Stimulated activated effector memory CD8-positive, alpha-beta T cell treated with anti-CD3 and anti-CD28 coated beads, Interleukin-12 subunit alpha, Interleukin-12 subunit beta, amount 100 ng/mL, for 72 hours (primary cell): Measurements from ENCODE around the gene ZNF670.
"Not testable (repeated sequence)": the region's sequence is repeated elsewhere in the genome, so short reads cannot be mapped to it uniquely, and the experiment has no call there.

Experiments
- ATAC-seq: fragments of 150-1000 bp; cut with Tn5 transposase; 2 replicates; pipeline ENCODE4 v1.10.0; 2021
- DNase-seq, 2 donors: peaks; one replicate each; pipeline ENCODE4 v3.0.0; 2021 to 2022; ENCODE audit warnings: low spot score in 2 of 2
- H3K27ac Mint-ChIP-seq: one replicate; pipeline ENCODE4 v1.8.0; 2022; ENCODE audit warnings: mild to moderate bottlenecking, mixed read lengths
- H3K36me3 Mint-ChIP-seq: one replicate; pipeline ENCODE4 v1.8.0; 2022; ENCODE audit warnings: mild to moderate bottlenecking, mixed read lengths
- H3K4me1 Mint-ChIP-seq: one replicate; pipeline ENCODE4 v1.8.0; 2022; ENCODE audit warnings: mixed read lengths
- H3K4me3 Mint-ChIP-seq: one replicate; pipeline ENCODE4 v1.8.0; 2022; ENCODE audit warnings: mild to moderate bottlenecking, mixed read lengths
- H3K9me3 Mint-ChIP-seq: one replicate; pipeline ENCODE4 v1.8.0; 2022; ENCODE audit warnings: mixed read lengths

Gene ZNF670

DNA sequence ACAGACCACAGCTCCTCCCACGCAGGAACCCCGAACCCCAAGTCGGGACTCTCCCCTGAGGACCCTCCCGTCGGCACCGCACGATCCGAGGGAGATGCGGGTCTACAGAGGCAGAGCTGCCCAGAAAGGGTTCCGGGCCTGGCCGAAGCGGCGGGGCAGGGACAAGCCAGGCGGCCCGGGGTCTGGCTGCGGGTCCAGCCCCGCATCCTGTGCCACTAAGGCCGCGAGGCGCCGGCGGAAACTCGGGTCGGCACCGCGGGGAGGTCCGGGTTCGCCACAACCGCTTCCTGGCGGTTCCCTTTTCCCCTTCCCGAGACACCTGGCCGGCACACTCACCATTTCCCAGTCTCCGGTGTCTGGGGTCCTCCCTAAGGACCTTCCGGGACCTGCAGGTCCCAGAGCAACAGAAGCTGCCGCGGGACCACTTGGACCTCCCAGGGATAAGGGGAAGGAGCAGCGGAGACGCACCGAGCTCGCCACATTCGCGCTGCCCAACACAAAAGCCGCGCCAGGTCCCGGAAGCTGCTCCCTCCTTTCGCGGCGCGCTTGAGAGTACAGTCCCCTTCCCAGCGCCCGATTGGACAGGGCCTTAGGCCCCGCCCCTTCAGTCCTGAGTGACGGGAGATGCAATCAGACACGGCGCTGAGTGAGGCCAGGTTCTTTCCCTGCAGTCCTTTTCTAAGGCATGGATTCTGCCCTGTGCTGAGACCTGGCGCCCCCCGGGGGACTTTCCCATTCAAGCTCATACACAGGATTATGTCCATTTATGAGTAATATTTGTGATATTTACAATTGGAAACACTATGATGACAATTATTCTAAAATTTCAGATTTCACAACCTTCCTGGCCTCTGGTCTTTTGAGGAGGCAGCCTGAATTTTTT, at the start of gene ZNF670:
Gene ZNF670 (minus strand): TSS at position 554 of the 883 bp plus-strand sequence. CDS start 215 bp downstream, at position 339.
- ATAC-seq (peak; percentile 99), DNase-seq (peak; percentile 75 to 90)
- Mint-ChIP-seq H3K4me1 (peaks cover 39% of the 10 kb centered on the region), H3K27ac (peak within 1 kb of the TSS; percentile 91), H3K9me3 (no peaks in the 10 kb centered on the region), H3K36me3 (no peaks in the 10 kb centered on the region), H3K4me3 (peak within 1 kb of the TSS; percentile 90)

DNA sequence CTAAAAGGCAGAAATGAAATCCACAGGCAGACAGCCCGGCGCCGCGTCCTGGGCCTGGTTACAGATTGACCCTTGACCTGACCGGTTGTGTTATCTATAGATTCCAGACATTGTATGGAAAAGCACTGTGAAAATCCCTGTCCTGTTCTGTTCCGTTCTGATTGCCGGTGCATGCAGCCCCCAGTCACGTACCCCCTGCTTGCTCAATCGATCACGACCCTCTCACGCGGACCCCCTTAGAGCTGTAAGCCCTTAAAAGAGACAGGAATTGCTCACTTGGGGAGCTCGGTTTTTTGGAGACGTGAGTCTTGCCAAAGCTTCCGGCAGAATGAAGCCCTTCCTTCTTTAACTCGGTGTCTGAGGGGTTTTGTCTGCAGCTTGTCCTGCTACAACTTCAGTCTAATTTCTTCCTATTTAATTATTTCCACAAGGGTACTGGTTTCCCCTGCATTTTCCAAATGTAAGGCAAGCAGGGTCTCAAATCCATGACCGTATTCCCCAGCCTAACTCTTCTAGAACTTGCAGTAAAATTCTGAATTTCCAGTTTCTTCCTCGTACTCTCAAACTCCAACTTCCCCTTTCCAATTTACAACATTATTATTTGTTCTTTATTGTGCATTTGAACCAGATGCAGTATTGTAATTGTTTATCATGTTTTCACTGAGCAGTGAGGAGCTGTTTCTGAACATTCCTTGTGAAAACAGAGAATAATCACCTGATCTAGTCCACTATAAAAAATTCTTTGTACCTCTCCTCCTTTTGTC, 49.1 kb upstream of the ZNF670 start:
- DNase-seq, H3K36me3 Mint-ChIP-seq, H3K27ac Mint-ChIP-seq, ATAC-seq, H3K9me3 Mint-ChIP-seq, H3K4me1 Mint-ChIP-seq: not testable (repeated sequence)
- H3K4me3 Mint-ChIP-seq: peak overlapping the region; percentile 70

DNA sequence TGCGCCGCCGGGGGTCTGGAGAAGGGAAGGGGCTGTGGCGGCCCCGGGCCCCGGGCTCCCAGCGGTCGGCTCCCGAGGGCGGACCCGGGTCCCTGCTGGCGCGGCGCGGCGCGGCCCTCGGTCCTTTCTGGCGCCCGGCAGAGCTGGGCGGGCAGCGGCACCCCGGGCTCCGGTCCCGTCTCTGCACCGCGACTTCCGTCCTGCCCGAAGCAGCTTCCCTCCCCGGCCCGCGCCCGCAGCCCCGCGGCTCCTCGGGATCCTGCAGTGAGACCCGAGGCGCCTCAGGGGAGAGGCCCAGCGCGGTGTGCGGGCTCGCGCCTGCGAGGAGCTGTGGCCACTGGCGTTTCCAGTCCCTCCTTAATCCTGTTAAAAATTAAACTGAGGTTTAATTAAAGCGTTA, 48.0 kb upstream of the ZNF670 start:
- not testable (repeated sequence) for DNase-seq, H3K36me3 Mint-ChIP-seq, H3K4me1 Mint-ChIP-seq, H3K4me3 Mint-ChIP-seq, H3K27ac Mint-ChIP-seq, H3K9me3 Mint-ChIP-seq
- ATAC-seq: peak; percentile 80

DNA sequence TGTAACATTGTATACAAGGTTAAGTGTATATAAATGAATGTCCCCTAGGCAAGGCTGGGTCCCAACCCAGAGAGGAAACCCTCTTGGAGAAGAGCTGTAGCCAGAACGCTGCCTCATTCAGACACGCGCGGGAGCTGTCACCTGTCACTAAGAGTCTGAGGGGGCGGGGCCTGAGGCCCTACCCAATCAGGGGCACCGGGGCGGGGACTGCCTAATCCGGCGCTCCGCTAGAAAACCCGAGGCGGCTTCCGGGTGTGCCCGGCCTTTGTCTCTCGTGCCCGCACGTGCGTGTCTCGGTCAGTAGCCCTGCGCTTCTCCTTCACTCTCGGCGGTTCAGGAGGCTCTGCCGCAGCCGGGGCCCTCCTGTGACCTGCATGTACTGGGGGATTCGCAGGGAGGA, 47.6 kb upstream of the ZNF670 start:
- not testable (repeated sequence) for H3K27ac Mint-ChIP-seq, H3K9me3 Mint-ChIP-seq, H3K36me3 Mint-ChIP-seq, H3K4me1 Mint-ChIP-seq, DNase-seq, H3K4me3 Mint-ChIP-seq
- peak; percentile 100 for ATAC-seq

DNA sequence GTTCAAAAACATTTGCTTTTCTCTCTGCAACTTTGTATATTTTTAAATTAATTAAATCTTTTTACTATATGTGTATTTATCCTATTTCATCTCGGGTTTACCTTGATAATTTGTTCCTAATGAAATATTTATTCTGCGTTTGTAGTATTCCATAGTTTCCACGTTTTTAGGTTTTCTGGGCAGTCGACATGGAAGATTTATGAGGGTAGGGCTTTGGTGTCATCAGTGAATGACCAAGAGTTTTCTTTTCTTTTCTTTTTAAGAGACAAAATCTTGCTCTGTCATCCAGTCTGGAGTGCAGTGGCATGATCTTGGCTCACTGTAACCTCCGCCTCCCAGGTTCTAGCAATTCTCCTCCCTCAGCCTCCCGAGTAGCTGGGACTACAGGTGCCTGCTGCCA, 42.8 kb upstream of the ZNF670 start:
- DNase-seq (no peak), ATAC-seq (no peak)
- H3K4me3 Mint-ChIP-seq: no peak overlapping the region
- H3K9me3 Mint-ChIP-seq: peaks cover 2% of the 10 kb centered on the region
- no peaks in the 10 kb centered on the region for H3K4me1 Mint-ChIP-seq
- H3K27ac Mint-ChIP-seq: no peak overlapping the region
- H3K36me3 Mint-ChIP-seq: no peaks in the 10 kb centered on the region

DNA sequence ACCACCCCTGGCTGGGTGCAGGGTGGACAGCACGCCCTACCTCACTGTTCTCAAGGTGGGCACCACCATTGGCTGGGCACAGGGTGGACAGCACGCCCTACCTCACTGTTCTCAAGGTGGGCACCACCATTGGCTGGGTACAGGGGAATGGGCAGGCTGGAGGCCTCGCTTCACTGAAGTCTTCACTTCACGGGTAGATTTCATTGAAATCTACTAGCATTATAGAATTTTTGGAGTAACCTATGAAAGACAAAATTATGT, 41.7 kb upstream of the ZNF670 start:
- H3K27ac Mint-ChIP-seq, H3K4me1 Mint-ChIP-seq, DNase-seq, H3K36me3 Mint-ChIP-seq, H3K9me3 Mint-ChIP-seq, H3K4me3 Mint-ChIP-seq, ATAC-seq: not testable (repeated sequence)

DNA sequence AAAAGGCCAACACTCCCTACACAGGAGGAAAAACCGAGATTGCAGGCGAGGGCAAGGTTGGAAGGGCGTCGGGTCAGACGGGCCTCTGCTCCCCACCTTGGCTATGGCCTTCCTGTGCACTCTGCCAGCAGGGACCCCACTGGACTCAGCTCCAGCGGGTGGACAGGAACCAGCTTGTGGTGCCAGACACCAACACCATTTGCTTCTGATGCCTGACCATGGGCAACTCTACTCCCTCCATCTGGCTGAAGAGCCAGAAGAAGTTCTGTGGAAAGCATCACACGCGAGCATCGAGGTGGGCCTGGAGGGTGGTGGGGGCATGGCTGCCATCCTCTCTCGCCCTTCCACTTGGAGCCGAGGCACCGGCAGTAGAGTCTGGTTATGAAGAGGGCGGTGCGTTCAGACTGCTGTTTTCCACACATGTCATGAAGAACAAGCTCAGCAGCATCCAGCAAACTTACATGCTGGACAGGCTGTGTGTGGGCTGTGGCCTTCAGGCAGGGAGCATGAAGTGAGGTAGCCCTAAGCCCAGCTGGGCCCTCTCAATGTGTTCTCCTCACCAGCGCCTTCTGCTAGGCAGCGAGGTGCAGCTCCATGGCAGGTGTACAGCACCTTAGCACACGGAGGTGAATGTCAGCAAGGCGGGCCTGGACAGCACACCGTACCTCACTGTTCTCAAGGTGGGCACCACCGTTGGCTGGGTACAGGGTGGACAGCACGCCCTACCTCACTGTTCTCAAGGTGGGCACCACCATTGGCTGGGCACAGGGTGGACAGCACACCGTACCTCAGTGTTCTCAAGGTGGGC, 41.2 kb upstream of the ZNF670 start:
- no peak overlapping the region for H3K4me3 Mint-ChIP-seq
- peaks cover 3% of the 10 kb centered on the region for H3K36me3 Mint-ChIP-seq
- no peak for DNase-seq
- H3K9me3 Mint-ChIP-seq: peaks cover 2% of the 10 kb centered on the region
- H3K4me1 Mint-ChIP-seq: peaks cover 5% of the 10 kb centered on the region
- peak; percentile 45 for ATAC-seq
- H3K27ac Mint-ChIP-seq: no peak overlapping the region

DNA sequence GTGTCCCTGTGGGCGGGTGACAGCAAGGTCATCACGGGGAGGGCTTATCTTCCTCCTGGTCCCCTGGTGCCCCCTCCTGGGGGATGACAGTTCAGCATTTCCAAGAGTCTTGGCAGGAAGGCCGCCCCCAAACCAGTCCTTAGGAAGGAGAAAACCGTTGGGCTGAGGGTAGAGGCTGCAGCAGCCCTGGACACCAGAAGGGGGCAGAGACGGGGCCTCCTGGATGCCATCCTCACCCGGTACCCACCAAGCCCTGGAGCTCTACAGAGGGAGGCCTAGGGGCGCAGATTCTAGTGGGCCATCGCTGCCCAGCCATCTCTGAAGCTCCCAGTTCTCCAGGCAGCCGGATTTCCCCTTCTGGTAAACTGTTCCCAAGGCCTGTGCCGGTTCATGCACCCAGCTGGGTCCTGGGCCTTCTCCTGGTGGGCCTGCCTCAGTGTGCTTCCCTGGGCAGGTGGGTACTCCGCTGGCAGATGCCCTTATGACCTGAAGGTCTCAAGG, 40.4 kb upstream of the ZNF670 start:
- ATAC-seq (peak; percentile 58), DNase-seq (peak in 1 of 2 donors; percentile 54)
- no peak overlapping the region for H3K4me3 Mint-ChIP-seq
- H3K4me1 Mint-ChIP-seq: peaks cover 6% of the 10 kb centered on the region
- no peak overlapping the region for H3K27ac Mint-ChIP-seq
- peaks cover 5% of the 10 kb centered on the region for H3K36me3 Mint-ChIP-seq
- peaks cover 2% of the 10 kb centered on the region for H3K9me3 Mint-ChIP-seq

DNA sequence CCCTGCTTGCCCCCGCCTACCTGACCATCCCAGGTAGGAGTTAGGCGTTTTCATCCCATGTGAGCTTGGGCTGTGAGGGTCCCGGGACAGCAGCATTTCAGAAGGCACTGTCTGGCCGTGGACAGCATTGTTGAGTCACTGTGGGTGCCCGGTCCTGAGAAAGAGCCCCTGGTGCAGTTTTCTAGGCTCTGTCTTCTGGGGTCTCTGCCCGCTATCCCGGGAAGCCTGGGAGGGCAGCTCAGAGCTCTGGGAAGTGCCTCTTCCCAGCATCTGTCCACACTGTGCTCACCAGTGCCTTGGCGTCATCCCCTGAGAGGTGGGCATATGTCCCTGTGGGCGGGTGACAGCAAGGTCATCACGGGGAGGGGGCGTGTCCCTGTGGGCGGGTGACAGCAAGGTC, 36.9 kb upstream of the ZNF670 start:
- Mint-ChIP-seq H3K4me3 (no peak overlapping the region), H3K36me3 (peaks cover 5% of the 10 kb centered on the region), H3K4me1 (peaks cover 12% of the 10 kb centered on the region), H3K9me3 (no peaks in the 10 kb centered on the region), H3K27ac (no peak overlapping the region)
- ATAC-seq (no peak), DNase-seq (no peak)

DNA sequence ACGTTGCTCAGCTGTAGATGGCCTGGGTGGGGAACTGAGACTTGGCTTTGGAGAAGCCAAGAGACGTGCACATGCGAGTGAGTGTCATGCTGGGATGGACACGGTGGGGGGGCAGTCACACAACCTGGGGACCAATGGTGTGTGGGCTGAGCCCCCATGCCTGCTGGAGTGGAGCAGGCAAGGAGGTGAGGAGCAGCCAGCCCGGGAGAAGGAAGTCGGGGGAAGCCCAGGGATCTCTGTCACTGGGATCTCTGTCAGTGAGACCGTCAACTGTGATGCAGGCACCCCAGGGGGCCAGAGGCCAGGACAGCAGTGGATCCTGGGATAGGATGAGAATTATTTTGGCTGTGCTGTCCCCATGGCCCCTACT, 36.5 kb upstream of the ZNF670 start:
- Mint-ChIP-seq H3K9me3 (no peaks in the 10 kb centered on the region), H3K4me1 (peaks cover 13% of the 10 kb centered on the region), H3K36me3 (peaks cover 5% of the 10 kb centered on the region), H3K4me3 (no peak overlapping the region), H3K27ac (no peak overlapping the region)
- ATAC-seq (no peak), DNase-seq (no peak)

DNA sequence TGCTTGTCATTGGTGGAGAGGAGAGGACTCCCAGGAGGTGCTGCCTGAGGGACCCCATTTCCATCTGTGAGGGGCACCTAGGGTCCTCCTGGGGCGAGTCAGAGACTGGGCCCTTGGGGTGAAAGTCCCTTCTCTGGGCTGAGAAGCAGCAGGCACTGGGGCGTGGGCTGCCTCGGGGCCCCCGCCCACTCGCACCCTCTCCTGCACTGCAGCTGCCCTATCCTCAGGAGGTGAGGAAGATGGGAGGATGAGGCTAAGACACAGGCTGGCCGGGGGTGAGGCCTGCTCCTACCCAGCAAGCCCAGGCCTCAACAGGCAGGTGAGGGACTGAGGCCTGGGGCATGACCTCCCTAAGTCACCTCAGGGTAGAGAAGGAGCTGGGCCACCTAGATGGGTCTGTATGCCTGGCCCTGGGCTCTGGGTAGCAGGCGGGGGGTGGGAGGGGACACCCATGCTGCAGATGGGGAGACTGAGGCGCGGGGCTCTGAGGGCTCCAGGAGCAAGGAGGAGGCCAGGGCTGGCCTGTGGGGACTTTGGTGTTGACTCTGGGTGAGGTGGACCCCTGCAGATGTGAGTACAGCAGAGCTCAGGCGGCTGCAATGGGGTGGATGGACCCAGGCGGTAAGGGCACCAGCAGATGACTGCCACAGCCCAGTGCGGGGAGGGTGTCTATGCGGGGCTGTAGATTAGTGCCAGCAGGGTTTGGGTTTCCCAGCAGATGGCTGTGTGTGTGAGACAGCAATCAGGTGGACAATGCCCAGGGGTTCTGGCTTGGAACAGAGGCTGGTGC, 35.9 kb upstream of the ZNF670 start:
- DNase-seq (no peak), ATAC-seq (peak; percentile 42)
- no peak overlapping the region for H3K27ac Mint-ChIP-seq
- H3K9me3 Mint-ChIP-seq: no peaks in the 10 kb centered on the region
- peaks cover 5% of the 10 kb centered on the region for H3K36me3 Mint-ChIP-seq
- no peak overlapping the region for H3K4me3 Mint-ChIP-seq
- H3K4me1 Mint-ChIP-seq: peaks cover 13% of the 10 kb centered on the region

DNA sequence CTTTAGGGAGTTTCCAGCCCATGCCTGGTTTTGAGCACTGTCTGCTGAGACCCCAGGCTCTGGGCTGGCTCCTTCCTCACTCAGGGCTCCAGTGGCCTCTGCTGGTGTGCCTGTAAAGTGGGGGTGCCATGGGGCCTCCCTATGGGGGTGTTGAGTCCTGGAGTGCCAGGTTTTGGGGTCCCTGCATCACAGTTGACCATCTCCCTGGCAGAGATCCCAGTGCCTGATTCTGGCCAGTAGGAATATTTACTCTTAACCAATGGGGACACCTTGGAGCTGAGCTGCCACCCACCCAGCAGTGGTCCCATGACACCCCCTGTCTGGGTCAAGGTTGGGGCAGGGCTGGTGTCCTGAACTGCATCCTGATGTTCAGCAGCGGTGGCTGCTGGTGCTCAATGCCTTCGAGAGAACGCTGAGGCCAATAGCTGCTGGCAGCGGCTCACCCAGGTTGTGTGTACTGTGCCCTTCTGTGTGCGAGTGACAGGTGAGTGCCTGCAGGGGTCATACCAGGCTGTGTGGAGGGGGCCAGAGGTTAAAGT, 35.2 kb upstream of the ZNF670 start:
- Mint-ChIP-seq H3K27ac (no peak overlapping the region), H3K4me3 (no peak overlapping the region), H3K36me3 (peaks cover 5% of the 10 kb centered on the region), H3K4me1 (peaks cover 13% of the 10 kb centered on the region), H3K9me3 (no peaks in the 10 kb centered on the region)
- peak; percentile 17 for ATAC-seq
- DNase-seq: no peak

DNA sequence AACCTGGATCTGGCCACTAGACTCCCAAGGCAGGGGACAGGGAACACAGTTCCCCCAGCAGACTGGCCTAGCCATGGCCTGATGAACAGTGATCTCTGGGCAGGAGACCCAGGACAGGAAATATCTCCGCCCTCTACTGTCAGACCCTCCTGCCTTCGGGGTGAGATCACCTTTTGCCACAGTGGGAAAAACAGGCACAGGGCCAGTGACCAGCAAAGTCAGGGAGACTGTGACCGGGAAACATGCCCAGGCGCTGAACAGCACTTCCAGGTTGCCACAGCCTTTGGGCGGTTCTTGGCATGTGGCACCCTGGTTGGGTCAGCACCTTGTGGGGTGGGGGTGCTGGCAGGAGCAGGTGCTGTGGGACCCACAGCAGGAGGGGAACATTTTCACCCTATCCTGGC, 34.5 kb upstream of the ZNF670 start:
- Mint-ChIP-seq H3K9me3 (no peaks in the 10 kb centered on the region), H3K27ac (no peak overlapping the region), H3K36me3 (peaks cover 5% of the 10 kb centered on the region), H3K4me3 (no peak overlapping the region), H3K4me1 (peaks cover 13% of the 10 kb centered on the region)
- no peak for DNase-seq
- no peak for ATAC-seq

DNA sequence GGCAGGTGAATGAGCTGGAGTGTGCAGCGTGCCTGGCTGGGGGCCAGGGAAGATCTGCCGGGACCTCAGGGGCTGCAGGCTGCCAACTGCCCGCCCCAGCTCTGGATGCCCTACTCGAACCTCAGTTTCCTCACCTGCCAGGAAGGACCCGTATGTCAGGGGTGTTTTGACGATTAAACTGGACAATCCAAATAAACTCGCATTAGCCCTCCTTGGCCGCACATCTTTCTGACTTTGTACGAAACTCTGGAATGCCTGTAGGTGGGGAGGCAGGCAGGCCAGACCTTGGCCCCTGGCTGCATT, 33.8 kb upstream of the ZNF670 start:
- Mint-ChIP-seq H3K4me3 (no peak overlapping the region), H3K36me3 (peaks cover 5% of the 10 kb centered on the region), H3K9me3 (no peaks in the 10 kb centered on the region), H3K27ac (no peak overlapping the region), H3K4me1 (peaks cover 13% of the 10 kb centered on the region)
- ATAC-seq (no peak), DNase-seq (no peak)
